SH-SY5Y (cell line): ENCODE results near the gene PTGR1.

Experiments used
- GATA2 ChIP-seq: IDR thresholded peaks from 2 replicates; pipeline ENCODE4 v1.6.1; 2011; ENCODE audit warnings: mild to moderate bottlenecking, low read depth, low read length
- GATA3 ChIP-seq: IDR thresholded peaks from 2 replicates; pipeline ENCODE4 v1.6.1; 2011; ENCODE audit warnings: low read depth, mild to moderate bottlenecking, low read length, moderate library complexity

The PTGR1 gene

GRCh38 chr9:111599092-111599954 is at the start of gene PTGR1:
Gene PTGR1 (minus strand): TSS chr9:111599647. CDS start chr9:111597422, 2,225 bp downstream.
- TF ChIP-seq GATA3 (no peak), GATA2 (no peak)

GRCh38 chr9:111649016-111649415 is 49.6 kb upstream of the PTGR1 start:
- TF ChIP-seq GATA2 (no peak), GATA3 (no peak)

GRCh38 chr9:111648066-111648465 is 48.6 kb upstream of the PTGR1 start:
- TF ChIP-seq GATA2, result no peak
- TF ChIP-seq GATA3, result no peak

- no peak for TF ChIP-seq GATA2
- TF ChIP-seq GATA3, result no peak
Observed at GRCh38 chr9:111646417-111646816, 47.0 kb upstream of the PTGR1 start.

- no peak for TF ChIP-seq GATA2
Observed at GRCh38 chr9:111645806-111646205, 46.4 kb upstream of the PTGR1 start.

- no peak for TF ChIP-seq GATA3
- no peak for TF ChIP-seq GATA2
Observed at GRCh38 chr9:111644195-111644772, 44.8 kb upstream of the PTGR1 start.

GRCh38 chr9:111637421-111637950 is 38.0 kb upstream of the PTGR1 start:
- TF ChIP-seq GATA3, result no peak
- no peak for TF ChIP-seq GATA2

- TF ChIP-seq GATA3, result no peak
- TF ChIP-seq GATA2, result no peak
Observed at GRCh38 chr9:111634860-111635259, 35.4 kb upstream of the PTGR1 start.

- no peak for TF ChIP-seq GATA3
- no peak for TF ChIP-seq GATA2
Observed at GRCh38 chr9:111633389-111633736, 33.9 kb upstream of the PTGR1 start.

- TF ChIP-seq GATA3 (no peak), GATA2 (no peak)
Observed at GRCh38 chr9:111632695-111633388, 33.4 kb upstream of the PTGR1 start.

GRCh38 chr9:111632060-111632459 is 32.6 kb upstream of the PTGR1 start:
- no peak for TF ChIP-seq GATA3
- no peak for TF ChIP-seq GATA2

GRCh38 chr9:111631214-111631971 is 31.9 kb upstream of the PTGR1 start, which contains the start of gene DNAJC25:
Gene DNAJC25 (plus strand): TSS chr9:111631334. CDS start chr9:111631408, 74 bp downstream.
- TF ChIP-seq GATA3 (no peak), GATA2 (no peak)

- no peak; the same call in 1 of the 2 replicates for TF ChIP-seq GATA2
- TF ChIP-seq GATA3, result no peak
Observed at GRCh38 chr9:111630964-111631213, 31.4 kb upstream of the PTGR1 start.

- TF ChIP-seq GATA2 (no peak), GATA3 (no peak)
Observed at GRCh38 chr9:111630182-111630963, 30.9 kb upstream of the PTGR1 start.
